ENCODE measurements around the gene IGSF21. TPM values are rescaled to one million over a fixed set of nuclear protein-coding genes. Genes with fewer than 3 reads are reported as not detected.

The IGSF21 gene
- total and polyA plus RNA-seq, 2 donors (not counting 3 experiments of a cell fraction or from before 2014, with no cell fraction given), result not detected

GRCh38 chr1:18179009-18179408, 71.4 kb downstream of the IGSF21 start:
- ChIA-PET POLR2A (no interaction called here), CTCF (no interaction called here)
- DNase-seq (ENCODE audit: low read depth, low spot score) (no peak), FAIRE-seq (no peak)
- Histone ChIP-seq H3K27ac (ENCODE audit: insufficient read depth, low read depth, low read length) (no peak overlapping the region), H3K4me1 (ENCODE audit: control insufficient read depth, extremely low read depth, insufficient read depth, low read length) (no peaks in the 10 kb centered on the region), H3K9me1 (replicated peaks; ENCODE audit: control insufficient read depth, extremely low read depth, insufficient read depth, low read length) (no peaks in the 10 kb centered on the region), H4K20me1 (replicated peaks; ENCODE audit: control insufficient read depth, extremely low read depth, insufficient read depth, low read length) (no peaks in the 10 kb centered on the region), H3K9ac (replicated peaks; ENCODE audit: extremely low read depth, insufficient read depth, low read length) (no peak overlapping the region), H3K79me2 (ENCODE audit: control insufficient read depth, insufficient read depth, low read length) (no peaks in the 10 kb centered on the region), H3K4me3 (replicated peaks in 1 of 3; ENCODE audit: insufficient read depth in 1 of 3, low read depth in 1 of 3, low read length in 3 of 3) (no peak overlapping the region), H3K9me3 (replicated peaks; ENCODE audit: control insufficient read depth, insufficient read depth, low read length) (no peaks in the 10 kb centered on the region), H3K4me2 (ENCODE audit: insufficient read depth, low read length) (no peak overlapping the region), H3K27me3 (ENCODE audit: control insufficient read depth in 2 of 2, insufficient read depth in 2 of 2, low read length in 2 of 2) (no peaks in the 10 kb centered on the region), H2AFZ (ENCODE audit: low read depth, low read length) (no peak overlapping the region), H3K36me3 (ENCODE audit: control insufficient read depth in 2 of 2, extremely low read depth in 1 of 2, insufficient read depth in 2 of 2, low read length in 2 of 2) (no peaks in the 10 kb centered on the region)
- intact Hi-C loops (cut with micrococcal nuclease), result no loop called here
- no peak for TF ChIP-seq POLR2AphosphoS5 (IDR thresholded peaks at IDR 0.05; ENCODE audit: insufficient read depth, low read depth, low read length)
- no peak for TF ChIP-seq MYC (IDR thresholded peaks at IDR 0.05; ENCODE audit: low read depth, low read length)
- TF ChIP-seq, protein P1, sequence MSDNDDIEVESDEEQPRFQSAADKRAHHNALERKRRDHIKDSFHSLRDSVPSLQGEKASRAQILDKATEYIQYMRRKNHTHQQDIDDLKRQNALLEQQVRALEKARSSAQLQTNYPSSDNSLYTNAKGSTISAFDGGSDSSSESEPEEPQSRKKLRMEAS (IDR thresholded peaks at IDR 0.05; ENCODE audit: insufficient read depth, insufficient read length), result no peak
- TF ChIP-seq EZH2 (IDR thresholded peaks at IDR 0.05; ENCODE audit: borderline replicate concordance, low read depth, low read length, severe bottlenecking), result no peak
- no peak for TF ChIP-seq GATA2 (IDR thresholded peaks at IDR 0.05; ENCODE audit: insufficient read depth, insufficient read length, low read depth, low read length)
- no peak for TF ChIP-seq FOS (IDR thresholded peaks at IDR 0.05; ENCODE audit: borderline replicate concordance, insufficient read depth, low read length)
- TF ChIP-seq, protein P2, sequence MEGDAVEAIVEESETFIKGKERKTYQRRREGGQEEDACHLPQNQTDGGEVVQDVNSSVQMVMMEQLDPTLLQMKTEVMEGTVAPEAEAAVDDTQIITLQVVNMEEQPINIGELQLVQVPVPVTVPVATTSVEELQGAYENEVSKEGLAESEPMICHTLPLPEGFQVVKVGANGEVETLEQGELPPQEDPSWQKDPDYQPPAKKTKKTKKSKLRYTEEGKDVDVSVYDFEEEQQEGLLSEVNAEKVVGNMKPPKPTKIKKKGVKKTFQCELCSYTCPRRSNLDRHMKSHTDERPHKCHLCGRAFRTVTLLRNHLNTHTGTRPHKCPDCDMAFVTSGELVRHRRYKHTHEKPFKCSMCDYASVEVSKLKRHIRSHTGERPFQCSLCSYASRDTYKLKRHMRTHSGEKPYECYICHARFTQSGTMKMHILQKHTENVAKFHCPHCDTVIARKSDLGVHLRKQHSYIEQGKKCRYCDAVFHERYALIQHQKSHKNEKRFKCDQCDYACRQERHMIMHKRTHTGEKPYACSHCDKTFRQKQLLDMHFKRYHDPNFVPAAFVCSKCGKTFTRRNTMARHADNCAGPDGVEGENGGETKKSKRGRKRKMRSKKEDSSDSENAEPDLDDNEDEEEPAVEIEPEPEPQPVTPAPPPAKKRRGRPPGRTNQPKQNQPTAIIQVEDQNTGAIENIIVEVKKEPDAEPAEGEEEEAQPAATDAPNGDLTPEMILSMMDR (IDR thresholded peaks at IDR 0.05; ENCODE audit: extremely low read depth in 1 of 2, insufficient read depth in 1 of 2, low read depth in 1 of 2, low read length in 2 of 2), result no peak
- TF ChIP-seq JUN (IDR thresholded peaks at IDR 0.05; ENCODE audit: borderline replicate concordance, insufficient read depth, insufficient read length, low read depth), result no peak
- no peak for TF ChIP-seq POLR2A (IDR thresholded peaks at IDR 0.05; ENCODE audit: low read depth, low read length)
- no TSS peak for BruUV-seq (replicated peaks)
- dilution Hi-C loops (cut with MboI; ENCODE audit: extremely low pct_ligation_motif_present, low sequenced_read_pairs), result no loop called here
